ENCODE results near the gene SELENOO.

The SELENOO gene

GRCh38 chr22:50173311-50173982 is 27.4 kb upstream of the SELENOO start:
- no peak for DNase-seq (ENCODE audit: low spot score)

- no peak for DNase-seq (ENCODE audit: low spot score)
Observed at GRCh38 chr22:50173983-50174355, 26.8 kb upstream of the SELENOO start.

- DNase-seq (ENCODE audit: low spot score), result no peak
Observed at GRCh38 chr22:50174382-50175190, 26.2 kb upstream of the SELENOO start.

- DNase-seq (ENCODE audit: low spot score), result no peak
Observed at GRCh38 chr22:50175191-50175461, 25.7 kb upstream of the SELENOO start.

- no peak for DNase-seq (ENCODE audit: low spot score)
Observed at GRCh38 chr22:50175921-50176849, 24.6 kb upstream of the SELENOO start.

- DNase-seq (ENCODE audit: low spot score), result no peak
Observed at GRCh38 chr22:50176850-50177536, 23.8 kb upstream of the SELENOO start.

GRCh38 chr22:50177537-50178470 is 23.0 kb upstream of the SELENOO start:
- DNase-seq (ENCODE audit: low spot score), result no peak

GRCh38 chr22:50178471-50178864 is 22.3 kb upstream of the SELENOO start:
- no peak for DNase-seq (ENCODE audit: low spot score)

GRCh38 chr22:50178871-50179869 is 21.6 kb upstream of the SELENOO start:
- no peak for DNase-seq (ENCODE audit: low spot score)

- no peak for DNase-seq (ENCODE audit: low spot score)
Observed at GRCh38 chr22:50179937-50180726, 20.7 kb upstream of the SELENOO start.

GRCh38 chr22:50180727-50181521 is 19.9 kb upstream of the SELENOO start:
- DNase-seq (ENCODE audit: low spot score), result no peak

- DNase-seq (ENCODE audit: low spot score), result no peak
Observed at GRCh38 chr22:50182176-50183081, 18.4 kb upstream of the SELENOO start.

GRCh38 chr22:50183141-50183971 is 17.5 kb upstream of the SELENOO start:
- DNase-seq (ENCODE audit: low spot score), result no peak

- peak; percentile 68 for DNase-seq (ENCODE audit: low spot score)
Observed at GRCh38 chr22:50184004-50184901, 16.6 kb upstream of the SELENOO start.

- no peak for DNase-seq (ENCODE audit: low spot score)
Observed at GRCh38 chr22:50184902-50185374, 15.9 kb upstream of the SELENOO start.
